ENCODE data around the gene POU6F2. TPM values are rescaled to one million over a fixed set of nuclear protein-coding genes. Genes with fewer than 3 reads are reported as not detected.

POU6F2 gene
- total and polyA plus RNA-seq, 4 experiments from 2014 or later = not detected

DNA sequence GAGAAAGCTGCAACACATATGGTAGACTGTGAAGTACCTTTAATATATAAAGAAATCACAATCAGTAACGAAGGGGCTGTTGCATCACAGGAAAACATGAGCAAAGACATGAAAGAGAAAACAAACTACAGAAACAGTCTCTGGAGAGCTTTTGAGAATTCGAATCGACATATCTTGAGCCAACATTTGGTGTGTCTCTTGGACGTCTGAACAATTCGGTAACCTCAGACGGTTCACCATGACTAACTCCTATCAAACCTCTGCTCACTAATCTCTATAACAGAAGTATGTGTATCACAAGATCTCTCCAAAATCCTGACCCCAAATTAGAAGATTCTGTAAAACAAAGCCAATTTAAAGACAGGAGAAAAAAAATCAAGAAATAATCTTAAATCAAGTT is 326.5 kb downstream of the POU6F2 start:
- Mint-ChIP-seq H3K27me3 (peaks cover 3 to 6% of the 10 kb centered on the region in 2 donors), H3K27ac (no peak overlapping the region), H3K4me1 (no peaks in the 10 kb centered on the region), H3K9me3 (peaks cover 0 to 2% (median 0%) of the 10 kb centered on the region in 8 donors), H3K4me3 (no peak overlapping the region), H3K36me3 (no peaks in the 10 kb centered on the region)
- ChIA-PET POLR2A (ENCODE audit: partially characterized antibody) (no interaction called here), CTCF (ENCODE audit: partially characterized antibody) (no interaction called here)
- H3K4me3 ChIP-seq (ENCODE audit: low read length in 2 of 2) = no peak overlapping the region
- no peaks in the 10 kb centered on the region for H3K9me3 ChIP-seq (ENCODE audit: control insufficient read depth in 1 of 2, low read length in 2 of 2)
- no peaks in the 10 kb centered on the region for H3K4me1 ChIP-seq (ENCODE audit: insufficient read depth, low read length)
- H3K36me3 ChIP-seq (ENCODE audit: insufficient read depth, low read length) = no peaks in the 10 kb centered on the region
- H3K27ac ChIP-seq (ENCODE audit: low read depth, low read length) = no peak overlapping the region
- H3K27me3 ChIP-seq (ENCODE audit: insufficient read depth, low read length) = no peaks in the 10 kb centered on the region
- DNase-seq = no peak
- intact Hi-C loops (cut with micrococcal nuclease) = no loop called here

DNA sequence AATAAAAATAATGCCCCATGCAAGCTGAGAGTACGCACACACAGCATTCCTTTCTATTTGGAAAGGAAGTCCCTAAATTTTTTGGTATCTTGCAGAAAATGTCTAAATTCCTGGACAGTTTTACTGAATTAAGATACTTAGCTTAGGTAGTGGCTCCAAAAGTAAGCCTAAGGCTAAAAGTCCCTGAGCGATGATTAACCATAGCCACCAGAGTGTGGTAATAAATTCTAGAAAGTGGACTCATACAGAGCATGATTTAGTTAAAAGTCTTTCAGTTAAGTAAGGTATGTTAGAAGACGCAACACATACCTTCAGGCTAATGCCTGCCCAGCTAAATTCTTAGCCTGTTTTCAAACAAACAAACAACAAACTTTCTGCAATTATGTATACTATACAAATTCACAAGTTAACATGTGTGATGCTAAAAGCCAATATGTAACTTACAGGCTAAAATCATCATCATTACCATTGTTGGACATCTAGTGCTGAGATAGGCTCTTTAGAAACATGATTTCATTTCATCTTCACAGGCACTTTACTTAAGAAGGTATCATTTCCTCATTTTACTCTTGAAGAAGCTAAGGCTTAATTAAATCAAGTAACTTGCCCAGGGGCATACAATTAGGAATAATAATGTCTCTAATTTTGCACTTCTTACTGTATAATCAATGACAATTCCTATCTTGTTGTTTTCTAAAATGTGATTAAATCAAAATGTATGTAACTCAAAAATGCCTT is 327.1 kb downstream of the POU6F2 start:
- ChIA-PET CTCF (ENCODE audit: partially characterized antibody) (interaction anchor here (1.1 kb wide), 1 partner anchor 17 kb away, joined by 3 read pairs; no protein-coding TSS in a partner anchor), POLR2A (ENCODE audit: partially characterized antibody) (no interaction called here)
- Histone ChIP-seq H3K27me3 (ENCODE audit: insufficient read depth, low read length) (no peaks in the 10 kb centered on the region), H3K4me1 (ENCODE audit: insufficient read depth, low read length) (no peaks in the 10 kb centered on the region), H3K27ac (ENCODE audit: low read depth, low read length) (no peak overlapping the region), H3K36me3 (ENCODE audit: insufficient read depth, low read length) (no peaks in the 10 kb centered on the region), H3K9me3 (ENCODE audit: control insufficient read depth in 1 of 2, low read length in 2 of 2) (no peaks in the 10 kb centered on the region), H3K4me3 (ENCODE audit: low read length in 2 of 2) (no peak overlapping the region)
- intact Hi-C loops (cut with micrococcal nuclease) = no loop called here
- Mint-ChIP-seq H3K36me3 (no peaks in the 10 kb centered on the region), H3K4me1 (no peaks in the 10 kb centered on the region), H3K27me3 (peaks cover 3 to 6% of the 10 kb centered on the region in 2 donors), H3K4me3 (no peak overlapping the region), H3K9me3 (peaks cover 0 to 2% (median 0%) of the 10 kb centered on the region in 8 donors), H3K27ac (no peak overlapping the region)
- no peak for DNase-seq

DNA sequence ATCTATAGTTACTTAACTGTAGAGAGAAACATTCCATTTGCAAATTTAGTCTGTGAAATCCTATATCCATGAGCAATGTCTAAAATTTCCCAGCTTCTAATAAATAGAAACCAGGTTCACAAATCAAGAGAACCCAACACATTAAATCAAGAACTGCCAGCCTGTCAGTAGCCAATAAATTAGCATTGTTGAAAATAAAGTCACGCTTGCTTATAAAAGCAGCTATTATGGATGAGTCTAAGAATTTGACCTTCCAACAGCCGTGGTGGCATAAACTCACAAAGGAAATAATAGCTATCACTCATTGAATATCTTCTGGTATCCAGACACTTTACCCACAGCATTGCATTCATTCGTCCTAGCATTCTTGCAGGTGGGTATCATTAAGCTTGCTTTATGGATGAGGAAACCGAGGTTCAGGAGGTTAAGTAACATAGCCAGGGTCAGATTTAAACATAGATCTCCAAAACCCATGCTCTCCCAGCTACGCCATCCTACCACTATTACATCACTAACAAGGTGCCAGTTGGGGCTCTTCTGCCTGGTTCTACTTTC is 328.4 kb downstream of the POU6F2 start:
- H3K36me3 ChIP-seq (ENCODE audit: insufficient read depth, low read length) = no peaks in the 10 kb centered on the region
- CTCF ChIA-PET (ENCODE audit: partially characterized antibody) = no interaction called here
- no peaks in the 10 kb centered on the region for H3K4me1 ChIP-seq (ENCODE audit: insufficient read depth, low read length)
- Mint-ChIP-seq H3K4me1 (no peaks in the 10 kb centered on the region), H3K27ac (no peak overlapping the region), H3K9me3 (peaks cover 0 to 2% (median 0%) of the 10 kb centered on the region in 8 donors), H3K27me3 (peaks cover 2 to 4% of the 10 kb centered on the region in 2 donors), H3K4me3 (no peak overlapping the region), H3K36me3 (no peaks in the 10 kb centered on the region)
- no peaks in the 10 kb centered on the region for H3K27me3 ChIP-seq (ENCODE audit: insufficient read depth, low read length)
- POLR2A ChIA-PET (ENCODE audit: partially characterized antibody) = no interaction called here
- DNase-seq = no peak
- intact Hi-C loops (cut with micrococcal nuclease) = no loop called here
- no peak overlapping the region for H3K27ac ChIP-seq (ENCODE audit: low read depth, low read length)
- no peak overlapping the region for H3K4me3 ChIP-seq (ENCODE audit: low read length in 2 of 2)
- no peaks in the 10 kb centered on the region for H3K9me3 ChIP-seq (ENCODE audit: control insufficient read depth in 1 of 2, low read length in 2 of 2)

DNA sequence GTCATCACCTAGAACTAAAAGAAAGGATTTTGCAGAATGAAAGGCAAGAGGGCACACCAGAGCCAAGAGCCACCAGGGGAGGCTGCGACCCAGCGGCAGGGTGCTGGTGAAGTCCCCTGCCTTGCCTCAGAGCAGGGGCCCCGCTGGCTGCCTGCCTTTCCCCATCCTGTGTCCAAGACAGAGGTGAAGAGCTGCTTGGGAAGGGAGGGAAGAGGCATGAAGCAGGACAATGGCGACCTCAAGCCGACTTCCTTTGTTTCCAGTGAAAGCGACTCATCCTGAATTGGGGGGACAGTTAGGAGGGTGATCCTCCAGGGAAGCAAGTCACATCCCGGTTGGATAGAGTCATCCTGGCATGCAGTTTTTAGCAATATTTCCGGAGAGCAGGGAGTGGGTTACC is 333.0 kb downstream of the POU6F2 start:
- no peaks in the 10 kb centered on the region for H3K4me1 Mint-ChIP-seq
- H3K27me3 Mint-ChIP-seq = no peaks in the 10 kb centered on the region
- H3K27ac ChIP-seq (ENCODE audit: low read depth, low read length) = no peak overlapping the region
- H3K27ac Mint-ChIP-seq = no peak overlapping the region
- H3K27me3 ChIP-seq (ENCODE audit: insufficient read depth, low read length) = no peaks in the 10 kb centered on the region
- no peaks in the 10 kb centered on the region for H3K9me3 ChIP-seq (ENCODE audit: control insufficient read depth in 1 of 2, low read length in 2 of 2)
- H3K4me3 Mint-ChIP-seq = no peak overlapping the region
- no peak for DNase-seq
- POLR2A ChIA-PET (ENCODE audit: partially characterized antibody) = no interaction called here
- H3K36me3 Mint-ChIP-seq = no peaks in the 10 kb centered on the region
- peaks cover 0 to 2% (median 0%) of the 10 kb centered on the region in 8 donors for H3K9me3 Mint-ChIP-seq
- H3K4me3 ChIP-seq (ENCODE audit: low read length in 2 of 2) = no peak overlapping the region
- intact Hi-C loops (cut with micrococcal nuclease) = no loop called here
- CTCF ChIA-PET (ENCODE audit: partially characterized antibody) = no interaction called here
- no peaks in the 10 kb centered on the region for H3K4me1 ChIP-seq (ENCODE audit: insufficient read depth, low read length)
- no peaks in the 10 kb centered on the region for H3K36me3 ChIP-seq (ENCODE audit: insufficient read depth, low read length)

DNA sequence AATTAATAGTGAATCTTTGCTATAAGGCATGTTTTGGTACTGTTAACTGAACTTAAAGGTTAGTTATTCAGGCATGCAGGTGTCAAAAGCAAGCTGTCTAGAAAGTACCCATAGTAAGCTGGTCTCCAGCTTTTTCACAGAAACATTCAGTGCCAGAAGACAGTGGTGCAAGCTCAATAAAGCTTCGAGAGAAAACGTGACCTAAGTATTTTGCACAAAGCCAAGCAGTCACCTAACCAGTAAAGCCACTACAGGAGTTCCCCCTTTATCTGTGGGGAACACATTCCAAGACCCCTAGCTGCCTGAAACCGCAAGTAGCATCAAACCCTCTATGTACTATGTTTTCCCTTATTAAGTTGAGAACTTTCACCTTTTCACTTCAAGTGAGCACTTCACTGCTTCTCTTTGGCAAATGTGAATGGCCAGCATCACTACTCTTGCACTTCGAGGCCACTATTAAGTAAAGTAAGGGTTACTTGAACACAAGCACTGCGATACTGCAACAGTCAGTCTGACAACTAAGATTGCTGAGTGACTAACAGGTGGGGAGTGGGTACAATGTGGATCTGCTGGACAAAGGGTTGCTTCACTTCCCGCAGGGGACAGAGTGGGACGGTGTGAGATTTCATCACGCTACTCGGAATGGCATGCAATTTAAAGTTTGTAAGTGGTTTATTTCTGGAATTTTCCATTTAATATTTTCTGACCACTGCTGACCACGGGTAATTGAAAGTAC is 334.7 kb downstream of the POU6F2 start:
- CTCF ChIA-PET (ENCODE audit: partially characterized antibody) = no interaction called here
- H3K4me3 ChIP-seq (ENCODE audit: low read length in 2 of 2) = no peak overlapping the region
- Mint-ChIP-seq H3K4me3 (no peak overlapping the region), H3K36me3 (no peaks in the 10 kb centered on the region), H3K27ac (no peak overlapping the region), H3K4me1 (no peaks in the 10 kb centered on the region), H3K9me3 (peaks cover 0 to 2% (median 0%) of the 10 kb centered on the region in 8 donors), H3K27me3 (no peaks in the 10 kb centered on the region)
- DNase-seq = no peak
- H3K27ac ChIP-seq (ENCODE audit: low read depth, low read length) = no peak overlapping the region
- H3K27me3 ChIP-seq (ENCODE audit: insufficient read depth, low read length) = no peaks in the 10 kb centered on the region
- H3K4me1 ChIP-seq (ENCODE audit: insufficient read depth, low read length) = no peaks in the 10 kb centered on the region
- no peaks in the 10 kb centered on the region for H3K36me3 ChIP-seq (ENCODE audit: insufficient read depth, low read length)
- POLR2A ChIA-PET (ENCODE audit: partially characterized antibody) = no interaction called here
- intact Hi-C loops (cut with micrococcal nuclease) = no loop called here
- no peaks in the 10 kb centered on the region for H3K9me3 ChIP-seq (ENCODE audit: control insufficient read depth in 1 of 2, low read length in 2 of 2)

DNA sequence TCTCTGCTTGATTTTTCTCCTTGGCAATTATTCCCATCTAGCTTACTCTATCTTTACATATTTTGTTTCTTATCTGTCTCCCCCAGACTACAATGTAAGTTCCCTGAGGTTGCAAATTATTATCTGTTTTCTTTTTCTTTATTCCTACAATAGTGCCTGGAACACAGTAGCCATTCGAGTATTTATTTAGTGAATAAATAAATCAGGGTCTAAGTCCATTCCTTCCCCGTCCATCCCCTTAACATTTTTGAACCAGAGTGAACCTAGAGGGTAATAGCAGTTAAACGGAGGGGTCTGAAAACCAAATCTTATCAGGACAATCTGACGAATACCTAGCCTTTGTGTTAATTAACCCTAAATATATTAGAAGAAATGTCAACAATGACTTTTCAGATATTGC is 335.7 kb downstream of the POU6F2 start:
- POLR2A ChIA-PET (ENCODE audit: partially characterized antibody) = no interaction called here
- no peak overlapping the region for H3K27ac ChIP-seq (ENCODE audit: low read depth, low read length)
- H3K4me3 Mint-ChIP-seq = no peak overlapping the region
- no peak overlapping the region for H3K4me3 ChIP-seq (ENCODE audit: low read length in 2 of 2)
- H3K9me3 ChIP-seq (ENCODE audit: control insufficient read depth in 1 of 2, low read length in 2 of 2) = no peaks in the 10 kb centered on the region
- CTCF ChIA-PET (ENCODE audit: partially characterized antibody) = no interaction called here
- no peaks in the 10 kb centered on the region for H3K27me3 Mint-ChIP-seq
- no peaks in the 10 kb centered on the region for H3K4me1 Mint-ChIP-seq
- intact Hi-C loops (cut with micrococcal nuclease) = no loop called here
- H3K4me1 ChIP-seq (ENCODE audit: insufficient read depth, low read length) = no peaks in the 10 kb centered on the region
- DNase-seq = no peak
- H3K9me3 Mint-ChIP-seq = peaks cover 0 to 2% (median 0%) of the 10 kb centered on the region in 8 donors
- H3K27ac Mint-ChIP-seq = no peak overlapping the region
- no peaks in the 10 kb centered on the region for H3K36me3 Mint-ChIP-seq
- H3K36me3 ChIP-seq (ENCODE audit: insufficient read depth, low read length) = no peaks in the 10 kb centered on the region
- H3K27me3 ChIP-seq (ENCODE audit: insufficient read depth, low read length) = no peaks in the 10 kb centered on the region

DNA sequence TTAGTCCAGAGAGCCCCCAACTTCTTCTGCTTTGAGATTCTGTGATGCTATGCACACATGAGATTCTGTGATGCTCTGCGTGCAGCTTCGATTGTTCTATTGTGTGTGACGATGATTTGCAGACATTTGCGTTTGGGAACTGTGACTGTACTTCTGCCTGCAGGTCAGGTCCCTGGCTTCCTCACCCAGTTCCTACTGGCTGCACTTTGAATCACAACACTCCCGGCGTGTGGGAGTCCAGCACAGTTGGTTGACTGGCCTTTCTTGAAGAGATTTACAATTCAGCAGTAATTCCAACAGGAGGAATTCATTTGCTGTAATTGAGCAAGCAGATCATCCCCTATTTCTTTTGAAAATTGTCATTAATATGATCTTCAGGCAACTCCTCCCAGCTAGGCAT is 336.3 kb downstream of the POU6F2 start:
- DNase-seq = no peak
- Mint-ChIP-seq H3K9me3 (no peaks in the 10 kb centered on the region), H3K27ac (no peak overlapping the region), H3K27me3 (no peaks in the 10 kb centered on the region), H3K36me3 (no peaks in the 10 kb centered on the region), H3K4me1 (no peaks in the 10 kb centered on the region), H3K4me3 (no peak overlapping the region)
- CTCF ChIA-PET (ENCODE audit: partially characterized antibody) = no interaction called here
- H3K27me3 ChIP-seq (ENCODE audit: insufficient read depth, low read length) = no peaks in the 10 kb centered on the region
- H3K4me1 ChIP-seq (ENCODE audit: insufficient read depth, low read length) = no peaks in the 10 kb centered on the region
- POLR2A ChIA-PET (ENCODE audit: partially characterized antibody) = no interaction called here
- intact Hi-C loops (cut with micrococcal nuclease) = no loop called here
- H3K9me3 ChIP-seq (ENCODE audit: control insufficient read depth in 1 of 2, low read length in 2 of 2) = no peaks in the 10 kb centered on the region
- H3K36me3 ChIP-seq (ENCODE audit: insufficient read depth, low read length) = no peaks in the 10 kb centered on the region
- H3K27ac ChIP-seq (ENCODE audit: low read depth, low read length) = no peak overlapping the region
- no peak overlapping the region for H3K4me3 ChIP-seq (ENCODE audit: low read length in 2 of 2)

Data from CD4-positive, alpha-beta memory T cell (primary cell).